GM23338 (cell line): ENCODE results near the gene ERCC5. TPM values are rescaled to one million over a fixed set of nuclear protein-coding genes. Genes with fewer than 3 reads are reported as not detected.

Experiments
- ATAC-seq: fragments of 200-7000 bp; cut with Tn5 transposase; 3 replicates; pipeline ENCODE4 v1.9.1; 2020
- DNase-seq: peaks from one replicate; pipeline ENCODE4 v3.0.0-alpha.2; 2015; ENCODE audit warnings: low spot score
- H2AFZ ChIP-seq: fragments of 200-600 bp; sonication (generic); 2 replicates; pipeline ENCODE4 v1.8.0; 2016; ENCODE audit warnings: antibody characterized with exemption, mild to moderate bottlenecking, moderate library complexity
- H3F3A ChIP-seq: fragments of 200-600 bp; sonication (generic); replicated peaks from 2 replicates; pipeline ENCODE4 v1.8.0; 2017; ENCODE audit warnings: antibody characterized with exemption, mixed run types, low read depth
- H3K27ac ChIP-seq: fragments of 200-600 bp; sonication (generic); 2 replicates; pipeline ENCODE4 v1.6.1; 2016; ENCODE audit warnings: low read depth
- H3K27me3 ChIP-seq: fragments of 200-600 bp; sonication (generic); 2 replicates; pipeline ENCODE4 v1.8.0; 2016; ENCODE audit warnings: mild to moderate bottlenecking, mixed run types, moderate library complexity; ENCODE audit not compliant: insufficient read depth
- H3K36me3 ChIP-seq: fragments of 200-600 bp; sonication (generic); 2 replicates; pipeline ENCODE4 v1.8.0; 2016; ENCODE audit warnings: mild to moderate bottlenecking; ENCODE audit not compliant: insufficient read depth
- H3K4me1 ChIP-seq: fragments of 200-600 bp; sonication (generic); 2 replicates; pipeline ENCODE4 v1.8.0; 2016; ENCODE audit warnings: mild to moderate bottlenecking, moderate library complexity; ENCODE audit not compliant: insufficient read depth
- H3K4me2 ChIP-seq: fragments of 200-600 bp; sonication (generic); 2 replicates; pipeline ENCODE4 v1.7.1; 2017; ENCODE audit warnings: mixed run types
- H3K4me3 ChIP-seq: fragments of 200-600 bp; sonication (generic); 2 replicates; pipeline ENCODE4 v1.6.1; 2016; ENCODE audit warnings: mixed run types
- H3K79me2 ChIP-seq: fragments of 200-600 bp; sonication (generic); replicated peaks from 2 replicates; pipeline ENCODE4 v1.8.0; 2017; ENCODE audit warnings: mild to moderate bottlenecking; ENCODE audit not compliant: insufficient read depth
- H3K9me2 ChIP-seq: fragments of 200-600 bp; sonication (generic); 2 replicates; pipeline ENCODE4 v1.8.0; 2017; ENCODE audit not compliant: insufficient read depth
- H4K20me1 ChIP-seq: fragments of 200-600 bp; sonication (generic); replicated peaks from 2 replicates; pipeline ENCODE4 v1.8.0; 2017; ENCODE audit warnings: mild to moderate bottlenecking; ENCODE audit not compliant: insufficient read depth
- H3K27ac Mint-ChIP-seq: 2 replicates; pipeline ENCODE4 v1.8.0; 2020; ENCODE audit warnings: inconsistent platforms, mild to moderate bottlenecking, moderate library complexity, mixed read lengths
- H3K27me3 Mint-ChIP-seq: 3 replicates; pipeline ENCODE4 v1.8.0; 2022; ENCODE audit warnings: low read depth, mild to moderate bottlenecking, moderate library complexity, mixed read lengths, inconsistent platforms; ENCODE audit not compliant: insufficient read depth, poor library complexity
- H3K36me3 Mint-ChIP-seq: 3 replicates; pipeline ENCODE4 v1.8.0; 2021; ENCODE audit warnings: low read depth, mild to moderate bottlenecking, inconsistent platforms, moderate library complexity, mixed read lengths
- H3K4me1 Mint-ChIP-seq: 3 replicates; pipeline ENCODE4 v1.8.0; 2020; ENCODE audit warnings: mild to moderate bottlenecking, inconsistent platforms, mixed read lengths
- H3K4me3 Mint-ChIP-seq: 3 replicates; pipeline ENCODE4 v1.8.0; 2021; ENCODE audit warnings: moderate library complexity, mild to moderate bottlenecking, inconsistent platforms, mixed read lengths
- H3K9me3 Mint-ChIP-seq: 3 replicates; pipeline ENCODE4 v1.8.0; 2020; ENCODE audit warnings: moderate library complexity, mild to moderate bottlenecking, inconsistent platforms, mixed read lengths
- CTCF ChIP-seq, 2 experiments: fragments of 200-600 bp in 1 of 2; sonication (generic) in 1 of 2; conservative IDR thresholded peaks; 2 replicates each; pipeline versions ENCODE4 v1.5.1 to v1.6.1; 2016 to 2017; ENCODE audit warnings: antibody characterized with exemption in 2 of 2, low read depth in 2 of 2, mild to moderate bottlenecking in 2 of 2, moderate library complexity in 1 of 2
- NANOG ChIP-seq: IDR thresholded peaks from 2 replicates; pipeline ENCODE4 v1.6.1; 2016; ENCODE audit warnings: antibody characterized with exemption, borderline replicate concordance
- POLR2AphosphoS5 ChIP-seq: IDR thresholded peaks from 2 replicates; pipeline ENCODE4 v1.6.1; 2016; ENCODE audit warnings: antibody characterized with exemption, low read depth
- STAT1 ChIP-seq: IDR thresholded peaks from one replicate; pipeline ENCODE4 v1.6.1; 2016; ENCODE audit warnings: antibody characterized with exemption; ENCODE audit not compliant: unreplicated experiment
- ZNF331 ChIP-seq: fragments of 250-450 bp; sonication (Bioruptor Pico); IDR thresholded peaks from 2 replicates; pipeline ENCODE4 v1.5.0; 2020; ENCODE audit warnings: low read depth, mild to moderate bottlenecking, moderate library complexity
- ZNF462 ChIP-seq: fragments of 250-450 bp; sonication (Bioruptor Pico); IDR thresholded peaks from 2 replicates; pipeline ENCODE4 v1.5.0; 2020; ENCODE audit warnings: mild to moderate bottlenecking, moderate library complexity
- polyA plus RNA-seq: library from polyadenylated mRNA; unstranded; fragments of >200 nt; fragmentation: Nextera tagmentation; extraction: Ambion mirVana; gene quantifications from 2 replicates; pipeline ENCODE4 v1.2.1, GENCODE V29; 2016
- total RNA-seq: library from RNA; depleted of rRNA; stranded (reverse); fragments of >200 nt; shearing (Covaris generic); gene quantifications from 2 replicates; pipeline ENCODE4 v1.2.3, GENCODE V29; 2014
- TF ChIP-seq, protein P1 (sequence below): IDR thresholded peaks from 2 replicates; pipeline ENCODE4 v1.6.1; 2016; ENCODE audit warnings: antibody characterized with exemption

The ERCC5 gene
- total and polyA plus RNA-seq, 2 experiments from 2014 or later = 25.4 to 26.2 TPM

DNA sequence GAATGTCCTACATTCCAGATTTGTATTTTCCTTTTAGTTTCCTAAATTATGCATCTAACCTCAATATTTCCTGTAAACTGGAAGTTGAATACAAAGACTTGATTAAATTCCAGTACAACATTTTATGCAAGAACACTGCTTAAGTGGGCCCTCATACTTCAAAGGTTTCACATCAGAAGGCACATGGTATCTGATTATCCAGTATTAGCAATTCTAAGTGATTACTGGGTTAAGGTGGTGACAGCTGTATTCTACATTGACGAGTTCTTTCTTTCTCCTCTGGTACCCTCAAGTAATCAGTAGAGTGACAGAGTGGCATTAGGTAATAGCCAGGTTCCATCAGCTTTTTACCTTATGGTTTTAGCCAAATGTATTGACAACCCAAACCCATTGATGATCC lies 28.6 kb upstream of the ERCC5 start:
- Histone ChIP-seq H3K27ac (no peak overlapping the region), H3K4me1 (no peaks in the 10 kb centered on the region), H3K9me2 (no peaks in the 10 kb centered on the region), H3K4me3 (no peak overlapping the region), H2AFZ (no peak overlapping the region), H4K20me1 (no peaks in the 10 kb centered on the region), H3F3A (no peaks in the 10 kb centered on the region), H3K36me3 (no peaks in the 10 kb centered on the region), H3K27me3 (no peaks in the 10 kb centered on the region), H3K4me2 (no peak overlapping the region), H3K79me2 (no peaks in the 10 kb centered on the region)
- Mint-ChIP-seq H3K36me3 (no peaks in the 10 kb centered on the region; the same call in 2 of the 3 replicates), H3K9me3 (0 out of 3 replicates have a peak, but pooled peaks cover under 1% of the 10 kb centered on the region), H3K27ac (no peak overlapping the region), H3K4me1 (0 out of 3 replicates have a peak, but pooled peaks cover 3% of the 10 kb centered on the region), H3K4me3 (no peak overlapping the region), H3K27me3 (no peaks in the 10 kb centered on the region)
- ATAC-seq = no peak
- TF ChIP-seq NANOG = no peak
- TF ChIP-seq CTCF (conservative IDR thresholded peaks at IDR 0.05; ENCODE audit: low read depth in 2 of 2) = no peak
- TF ChIP-seq STAT1 = no peak
- no peak for TF ChIP-seq ZNF462
- TF ChIP-seq, protein P1, sequence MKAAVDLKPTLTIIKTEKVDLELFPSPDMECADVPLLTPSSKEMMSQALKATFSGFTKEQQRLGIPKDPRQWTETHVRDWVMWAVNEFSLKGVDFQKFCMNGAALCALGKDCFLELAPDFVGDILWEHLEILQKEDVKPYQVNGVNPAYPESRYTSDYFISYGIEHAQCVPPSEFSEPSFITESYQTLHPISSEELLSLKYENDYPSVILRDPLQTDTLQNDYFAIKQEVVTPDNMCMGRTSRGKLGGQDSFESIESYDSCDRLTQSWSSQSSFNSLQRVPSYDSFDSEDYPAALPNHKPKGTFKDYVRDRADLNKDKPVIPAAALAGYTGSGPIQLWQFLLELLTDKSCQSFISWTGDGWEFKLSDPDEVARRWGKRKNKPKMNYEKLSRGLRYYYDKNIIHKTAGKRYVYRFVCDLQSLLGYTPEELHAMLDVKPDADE = no peak
- no peak for TF ChIP-seq ZNF331
- no peak for TF ChIP-seq POLR2AphosphoS5
- no peak for DNase-seq
